Measurements from ENCODE around the gene CASP5.

Gene CASP5

GRCh38 chr11:104967534-104968354 lies 55.2 kb downstream of the CASP5 start:
- DNase-seq (ENCODE audit: low read depth in 2 of 2), result no peak

GRCh38 chr11:104965735-104966134 lies 57.2 kb downstream of the CASP5 start:
- DNase-seq (ENCODE audit: low read depth in 2 of 2), result no peak

GRCh38 chr11:104964247-104964646 lies 58.7 kb downstream of the CASP5 start:
- DNase-seq (ENCODE audit: low read depth in 2 of 2), result no peak

GRCh38 chr11:104962852-104963251 lies 60.1 kb downstream of the CASP5 start:
- no peak for DNase-seq (ENCODE audit: low read depth in 2 of 2)

GRCh38 chr11:104957280-104957679 lies 65.7 kb downstream of the CASP5 start:
- no peak for DNase-seq (ENCODE audit: low read depth in 2 of 2)

- DNase-seq (ENCODE audit: low read depth in 2 of 2), result no peak
These were observed 66.4 kb downstream of the CASP5 start for GRCh38 chr11:104956528-104956927.

GRCh38 chr11:104946907-104947306 lies 76.1 kb downstream of the CASP5 start:
- DNase-seq (ENCODE audit: low read depth in 2 of 2), result no peak
